Osteoblast (primary cell): Measurements from ENCODE around the gene RELCH. TPM values are rescaled to one million over a fixed set of nuclear protein-coding genes. Genes with fewer than 3 reads are reported as not detected.

Experiments used
- DNase-seq: peaks from one replicate; pipeline ENCODE4 v3.0.0; 2011; ENCODE audit warnings: low spot score, mixed read lengths; ENCODE audit not compliant: insufficient read length; ENCODE audit errors: missing footprints
- H2AFZ ChIP-seq: 2 replicates; pipeline ENCODE4 v1.6.0; 2011; ENCODE audit warnings: mild to moderate bottlenecking, low read length
- H3K27ac ChIP-seq: 2 replicates; pipeline ENCODE4 v1.5.1; 2011; ENCODE audit warnings: mild to moderate bottlenecking, low read depth, low read length, moderate library complexity
- H3K27me3 ChIP-seq: 2 replicates; pipeline ENCODE4 v1.6.0; 2012; ENCODE audit warnings: mild to moderate bottlenecking, control low read depth, inconsistent platforms, low read length, moderate library complexity; ENCODE audit not compliant: insufficient read depth
- H3K36me3 ChIP-seq: 2 replicates; pipeline ENCODE4 v1.5.1; 2011; ENCODE audit warnings: mild to moderate bottlenecking, low read length, control low read depth, moderate library complexity; ENCODE audit not compliant: insufficient read depth
- H3K4me1 ChIP-seq: 2 replicates; pipeline ENCODE4 v1.5.1; 2011; ENCODE audit warnings: mild to moderate bottlenecking, low read length, control low read depth, moderate library complexity; ENCODE audit not compliant: insufficient read depth
- H3K4me2 ChIP-seq: 2 replicates; pipeline ENCODE4 v1.6.0; 2011; ENCODE audit warnings: mild to moderate bottlenecking, low read length; ENCODE audit not compliant: insufficient read depth
- H3K4me3 ChIP-seq: fragments of 200-600 bp; sonication (generic); 3 replicates; pipeline ENCODE4 v1.5.1; 2012; ENCODE audit warnings: mild to moderate bottlenecking, low read length, inconsistent platforms; ENCODE audit not compliant: insufficient read depth
- H3K79me2 ChIP-seq: 2 replicates; pipeline ENCODE4 v1.6.0; 2012; ENCODE audit warnings: mild to moderate bottlenecking, low read length, control low read depth, inconsistent platforms; ENCODE audit not compliant: insufficient read depth
- H3K9me3 ChIP-seq: 2 replicates; pipeline ENCODE4 v1.5.1; 2011; ENCODE audit warnings: low read depth, low read length, control low read depth
- H4K20me1 ChIP-seq: 2 replicates; pipeline ENCODE4 v1.6.0; 2012; ENCODE audit warnings: mild to moderate bottlenecking, low read length, control low read depth; ENCODE audit not compliant: insufficient read depth
- total RNA-seq: library from RNA; depleted of rRNA; stranded (reverse); fragments of >200 nt; gene quantifications from 2 replicates; pipeline ENCODE4 v1.2.3, GENCODE V29; 2012
- TF ChIP-seq, protein P1 (sequence below): IDR thresholded peaks from 2 replicates; pipeline ENCODE4 v1.5.1; 2011; ENCODE audit warnings: mild to moderate bottlenecking, low read depth, low read length, moderate library complexity; ENCODE audit errors: extremely low read depth

RELCH gene
- total RNA-seq, 1 donor, result 34.0 TPM

- H4K20me1 ChIP-seq, result peaks cover 10% of the 10 kb centered on the region
- no peaks in the 10 kb centered on the region for H3K4me1 ChIP-seq
- no peak for DNase-seq
- peaks cover 60% of the 10 kb centered on the region for H3K79me2 ChIP-seq
- H3K27me3 ChIP-seq, result no peaks in the 10 kb centered on the region
- no peaks in the 10 kb centered on the region for H3K9me3 ChIP-seq
- H3K27ac ChIP-seq, result no peak overlapping the region
- peaks cover 10% of the 10 kb centered on the region for H3K36me3 ChIP-seq
- H3K4me3 ChIP-seq, result no peak overlapping the region
- TF ChIP-seq, protein P1, sequence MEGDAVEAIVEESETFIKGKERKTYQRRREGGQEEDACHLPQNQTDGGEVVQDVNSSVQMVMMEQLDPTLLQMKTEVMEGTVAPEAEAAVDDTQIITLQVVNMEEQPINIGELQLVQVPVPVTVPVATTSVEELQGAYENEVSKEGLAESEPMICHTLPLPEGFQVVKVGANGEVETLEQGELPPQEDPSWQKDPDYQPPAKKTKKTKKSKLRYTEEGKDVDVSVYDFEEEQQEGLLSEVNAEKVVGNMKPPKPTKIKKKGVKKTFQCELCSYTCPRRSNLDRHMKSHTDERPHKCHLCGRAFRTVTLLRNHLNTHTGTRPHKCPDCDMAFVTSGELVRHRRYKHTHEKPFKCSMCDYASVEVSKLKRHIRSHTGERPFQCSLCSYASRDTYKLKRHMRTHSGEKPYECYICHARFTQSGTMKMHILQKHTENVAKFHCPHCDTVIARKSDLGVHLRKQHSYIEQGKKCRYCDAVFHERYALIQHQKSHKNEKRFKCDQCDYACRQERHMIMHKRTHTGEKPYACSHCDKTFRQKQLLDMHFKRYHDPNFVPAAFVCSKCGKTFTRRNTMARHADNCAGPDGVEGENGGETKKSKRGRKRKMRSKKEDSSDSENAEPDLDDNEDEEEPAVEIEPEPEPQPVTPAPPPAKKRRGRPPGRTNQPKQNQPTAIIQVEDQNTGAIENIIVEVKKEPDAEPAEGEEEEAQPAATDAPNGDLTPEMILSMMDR, result no peak
- H2AFZ ChIP-seq, result no peak overlapping the region
- no peak overlapping the region for H3K4me2 ChIP-seq
Observed at GRCh38 chr18:62211325-62211828, 24.3 kb downstream of the RELCH start.

- Histone ChIP-seq H3K4me1 (no peaks in the 10 kb centered on the region), H3K27me3 (no peaks in the 10 kb centered on the region), H3K4me3 (no peak overlapping the region), H2AFZ (no peak overlapping the region), H3K27ac (no peak overlapping the region), H3K4me2 (no peak overlapping the region), H3K79me2 (peaks cover 34% of the 10 kb centered on the region), H3K36me3 (peaks cover 10% of the 10 kb centered on the region), H3K9me3 (no peaks in the 10 kb centered on the region), H4K20me1 (peaks cover 2% of the 10 kb centered on the region)
- no peak for DNase-seq
- TF ChIP-seq, protein P1, result no peak
Observed at GRCh38 chr18:62214790-62215189, 27.7 kb downstream of the RELCH start.

GRCh38 chr18:62224229-62224628 lies 37.2 kb downstream of the RELCH start:
- H4K20me1 ChIP-seq, result no peaks in the 10 kb centered on the region
- peaks cover 11% of the 10 kb centered on the region for H3K36me3 ChIP-seq
- H3K4me2 ChIP-seq, result no peak overlapping the region
- no peak overlapping the region for H3K27ac ChIP-seq
- H3K4me3 ChIP-seq, result no peak overlapping the region
- H2AFZ ChIP-seq, result no peak overlapping the region
- no peaks in the 10 kb centered on the region for H3K4me1 ChIP-seq
- H3K79me2 ChIP-seq, result peaks cover 4% of the 10 kb centered on the region
- no peaks in the 10 kb centered on the region for H3K27me3 ChIP-seq
- no peak for DNase-seq
- TF ChIP-seq, protein P1, result no peak
- no peaks in the 10 kb centered on the region for H3K9me3 ChIP-seq

GRCh38 chr18:62226047-62226446 lies 39.0 kb downstream of the RELCH start:
- TF ChIP-seq, protein P1, result no peak

More at GRCh38 chr18:62226047-62226446, 39.0 kb downstream of the RELCH start:
- Histone ChIP-seq H4K20me1 (no peaks in the 10 kb centered on the region), H3K27ac (no peak overlapping the region), H3K79me2 (no peaks in the 10 kb centered on the region), H3K27me3 (no peaks in the 10 kb centered on the region), H3K4me2 (no peak overlapping the region), H3K9me3 (no peaks in the 10 kb centered on the region), H3K4me1 (no peaks in the 10 kb centered on the region), H3K4me3 (no peak overlapping the region), H3K36me3 (peaks cover 19% of the 10 kb centered on the region), H2AFZ (no peak overlapping the region)
- no peak for DNase-seq
